ENCODE measurements around the gene PHLDA1.

PHLDA1 gene

DNA sequence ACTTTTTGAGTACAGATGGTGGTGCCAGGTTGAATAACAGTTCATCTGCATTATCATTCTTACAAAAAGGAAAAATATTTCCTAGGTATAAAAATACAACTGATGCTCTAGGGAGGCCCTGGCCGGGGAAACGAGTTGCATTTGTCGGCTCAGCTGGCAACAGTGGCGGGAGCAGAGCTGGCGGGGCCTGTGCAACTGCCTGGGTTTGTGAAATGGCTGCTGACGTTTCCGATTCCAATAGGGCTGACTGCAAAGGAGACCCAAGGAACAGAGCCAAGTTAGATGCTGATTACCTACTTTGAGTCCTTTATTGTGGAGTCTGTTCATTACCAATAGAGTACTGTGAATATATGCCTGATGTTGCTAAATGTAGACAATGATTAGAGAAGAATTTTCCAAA lies 25.8 kb upstream of the PHLDA1 start:
- H3K27ac ChIP-seq, result no peak overlapping the region
- no peak overlapping the region for H3K4me2 ChIP-seq
- H3K4me1 ChIP-seq (ENCODE audit: low read depth, poor library complexity, severe bottlenecking), result no peaks in the 10 kb centered on the region
- H3K4me3 ChIP-seq (IDR thresholded peaks at IDR 0.05; ENCODE audit: insufficient read depth, low read depth, low read length), result no peak overlapping the region
- peaks cover 4% of the 10 kb centered on the region; the same call in 1 of the 2 replicates for H4K20me1 ChIP-seq (ENCODE audit: insufficient read depth)
- H3K79me2 ChIP-seq (ENCODE audit: insufficient read depth, low read depth), result peaks cover 24% of the 10 kb centered on the region; the same call in 1 of the 2 replicates
- no peak overlapping the region for H2AFZ ChIP-seq (ENCODE audit: low read depth)
- TF ChIP-seq CTCF (conservative IDR thresholded peaks at IDR 0.05; ENCODE audit: low read depth, low read length), result no peak
- H3K27me3 ChIP-seq (ENCODE audit: insufficient read depth, low read depth), result no peaks in the 10 kb centered on the region
- peaks cover 45% of the 10 kb centered on the region for H3K36me3 ChIP-seq (ENCODE audit: insufficient read depth)
- no peak overlapping the region for H3K9ac ChIP-seq

GRCh38 chr12:76055393-76055792 lies 23.8 kb upstream of the PHLDA1 start:
- Histone ChIP-seq H2AFZ (ENCODE audit: low read depth) (no peak overlapping the region), H3K4me3 (IDR thresholded peaks at IDR 0.05; ENCODE audit: insufficient read depth, low read depth, low read length) (no peak overlapping the region), H3K4me1 (ENCODE audit: low read depth, poor library complexity, severe bottlenecking) (no peaks in the 10 kb centered on the region), H3K9ac (no peak overlapping the region), H3K27ac (no peak overlapping the region), H3K4me2 (no peak overlapping the region), H3K36me3 (ENCODE audit: insufficient read depth) (peaks cover 42% of the 10 kb centered on the region), H4K20me1 (ENCODE audit: insufficient read depth) (no peaks in the 10 kb centered on the region; the same call in 1 of the 2 replicates), H3K27me3 (ENCODE audit: insufficient read depth, low read depth) (no peaks in the 10 kb centered on the region), H3K79me2 (ENCODE audit: insufficient read depth, low read depth) (peaks cover 7% of the 10 kb centered on the region; the same call in 1 of the 2 replicates)
- TF ChIP-seq CTCF (conservative IDR thresholded peaks at IDR 0.05; ENCODE audit: low read depth, low read length), result no peak

DNA sequence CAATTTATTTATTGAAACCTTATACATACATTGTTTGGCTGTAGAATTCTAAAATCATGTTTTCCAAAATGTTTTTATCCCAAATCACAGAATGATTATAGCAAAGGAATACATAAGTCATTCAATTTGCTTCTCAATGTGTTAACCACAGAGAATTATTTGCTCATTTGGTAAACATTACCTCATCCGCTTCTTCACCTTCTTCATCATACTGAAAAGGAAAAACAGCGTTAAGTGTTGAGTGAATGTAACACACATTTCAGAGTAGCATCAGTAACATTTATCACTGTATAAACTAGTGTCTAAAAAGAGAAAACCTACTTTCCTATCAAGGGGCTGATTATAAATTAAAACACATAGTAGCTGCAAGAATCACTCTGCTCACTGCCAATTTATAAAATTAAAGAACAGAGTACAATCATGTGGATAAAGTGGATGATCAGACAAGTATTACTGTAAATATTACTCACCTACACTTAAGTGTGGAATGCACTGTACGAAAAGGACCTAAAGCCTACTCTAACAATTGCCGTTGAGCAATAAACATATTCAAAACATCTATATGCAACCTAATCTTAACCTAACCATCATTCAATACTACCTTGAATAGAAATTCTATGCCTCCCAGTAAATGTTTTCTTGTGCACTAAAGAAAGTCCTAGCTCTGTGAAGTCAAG lies 18.1 kb upstream of the PHLDA1 start:
- Histone ChIP-seq H3K27ac (no peak overlapping the region), H3K36me3 (ENCODE audit: insufficient read depth) (peaks cover 27% of the 10 kb centered on the region; the same call in 1 of the 2 replicates), H3K4me1 (ENCODE audit: low read depth, poor library complexity, severe bottlenecking) (no peaks in the 10 kb centered on the region), H3K4me3 (IDR thresholded peaks at IDR 0.05; ENCODE audit: insufficient read depth, low read depth, low read length) (no peak overlapping the region), H2AFZ (ENCODE audit: low read depth) (no peak overlapping the region), H3K27me3 (ENCODE audit: insufficient read depth, low read depth) (no peaks in the 10 kb centered on the region), H3K4me2 (no peak overlapping the region), H3K79me2 (ENCODE audit: insufficient read depth, low read depth) (no peaks in the 10 kb centered on the region), H3K9ac (no peak overlapping the region), H4K20me1 (ENCODE audit: insufficient read depth) (no peaks in the 10 kb centered on the region; the same call in 1 of the 2 replicates)
- no peak for TF ChIP-seq CTCF (conservative IDR thresholded peaks at IDR 0.05; ENCODE audit: low read depth, low read length)

GRCh38 chr12:76047742-76048141 lies 16.2 kb upstream of the PHLDA1 start:
- no peaks in the 10 kb centered on the region for H3K79me2 ChIP-seq (ENCODE audit: insufficient read depth, low read depth)
- no peak overlapping the region for H3K27ac ChIP-seq
- H3K9ac ChIP-seq, result no peak overlapping the region
- H3K4me3 ChIP-seq (IDR thresholded peaks at IDR 0.05; ENCODE audit: insufficient read depth, low read depth, low read length), result no peak overlapping the region
- peaks cover 8% of the 10 kb centered on the region; the same call in 1 of the 2 replicates for H3K36me3 ChIP-seq (ENCODE audit: insufficient read depth)
- H4K20me1 ChIP-seq (ENCODE audit: insufficient read depth), result no peaks in the 10 kb centered on the region; the same call in 1 of the 2 replicates
- no peaks in the 10 kb centered on the region for H3K27me3 ChIP-seq (ENCODE audit: insufficient read depth, low read depth)
- H3K4me2 ChIP-seq, result no peak overlapping the region
- TF ChIP-seq CTCF (conservative IDR thresholded peaks at IDR 0.05; ENCODE audit: low read depth, low read length), result no peak
- H3K4me1 ChIP-seq (ENCODE audit: low read depth, poor library complexity, severe bottlenecking), result no peaks in the 10 kb centered on the region
- H2AFZ ChIP-seq (ENCODE audit: low read depth), result no peak overlapping the region
